HepG2 (cell line): ENCODE results near the gene ACAD11. TPM values are rescaled to one million over a fixed set of nuclear protein-coding genes. Genes with fewer than 3 reads are reported as not detected.

Experiments used
- ATAC-seq: fragments of 200-7000 bp; cut with Tn5 transposase; 3 replicates; pipeline ENCODE4 v1.9.1; 2020; ENCODE audit warnings: mild to moderate bottlenecking, moderate library complexity
- BruUV-seq: library from RNA; stranded (reverse); fragments of 400-500 nt; replicated peaks from 2 replicates; lab custom pipeline; 2021; lab: Mats Ljungman, UMichigan
- CTCF ChIA-PET: fragments of 300-600 bp; formaldehyde crosslinking; extraction: SDS; loops from one replicate; lab custom pipeline; 2021; ENCODE audit warnings: low total read pairs, inconsistent platforms, low intra/inter-chr PET ratio; lab: Yijun Ruan, JAX
- POLR2A ChIA-PET: fragments of 350-600 bp; sonication (Branson Sonifier 250); formaldehyde crosslinking; loops from one replicate; lab custom pipeline; 2020; ENCODE audit warnings: antibody characterized with exemption, inconsistent platforms; lab: Yijun Ruan, JAX
- DNase-seq: peaks from one replicate; pipeline ENCODE4 v3.0.0-alpha.2; 2015; ENCODE audit warnings: low spot score
- FAIRE-seq: peaks from 3 replicates; lab custom pipeline; 2011; peaks lifted over from hg19 to GRCh38; lab: Jason Lieb, UNC
- H2AFZ ChIP-seq: one replicate; pipeline ENCODE4 v1.6.1; 2011; ENCODE audit warnings: low read length, inconsistent platforms
- H3K27ac ChIP-seq: fragments of 300-600 bp; 3 replicates; pipeline ENCODE4 v1.8.0; 2011; ENCODE audit warnings: mixed run types, mild to moderate bottlenecking, mixed read lengths, low read length, inconsistent platforms; ENCODE audit not compliant: insufficient read depth; ENCODE audit errors: extremely low read length
- H3K27me3 ChIP-seq, 2 experiments: fragments of 200-600 bp in 1 of 2; 2 replicates in 1 of 2; 3 replicates in 1 of 2; pipeline versions ENCODE4 v1.6.0 to v1.8.0; 2011; ENCODE audit warnings: low read length in 2 of 2, mild to moderate bottlenecking in 2 of 2, moderate library complexity in 2 of 2, inconsistent platforms in 1 of 2; ENCODE audit not compliant: insufficient read depth in 2 of 2, control insufficient read depth in 1 of 2
- H3K36me3 ChIP-seq, 2 experiments: fragments of 200-600 bp in 1 of 2; replicated peaks in 1 of 2; 2 replicates in 1 of 2; 3 replicates in 1 of 2; pipeline versions ENCODE4 v1.5.1 to v1.8.0; 2011; ENCODE audit warnings: low read length in 2 of 2, inconsistent platforms in 1 of 2; ENCODE audit not compliant: insufficient read depth in 2 of 2, control insufficient read depth in 1 of 2
- H3K4me1 ChIP-seq: 2 replicates; pipeline ENCODE4 v1.5.1; 2012; ENCODE audit warnings: low read length, inconsistent platforms; ENCODE audit not compliant: insufficient read depth
- H3K4me2 ChIP-seq: 2 replicates; pipeline ENCODE4 v1.6.0; 2011; ENCODE audit warnings: low read depth, low read length, inconsistent platforms
- H3K4me3 ChIP-seq, 3 experiments: fragments of 200-600 bp in 1 of 3; sonication (generic), shearing (Covaris generic) in 1 of 3; replicated peaks in 1 of 3; 2 replicates each; pipeline ENCODE4 v1.5.1; 2011 to 2016; ENCODE audit warnings: low read length in 3 of 3, inconsistent platforms in 2 of 3, low read depth in 2 of 3, mild to moderate bottlenecking in 2 of 3, control low read depth in 1 of 3, mixed read lengths in 1 of 3; ENCODE audit not compliant: insufficient read depth in 1 of 3
- H3K79me2 ChIP-seq: one replicate; pipeline ENCODE4 v1.6.1; 2011; ENCODE audit warnings: low read length, inconsistent platforms; ENCODE audit not compliant: insufficient read depth
- H3K9ac ChIP-seq: 2 replicates; pipeline ENCODE4 v1.6.0; 2011; ENCODE audit warnings: mild to moderate bottlenecking, low read depth, low read length, inconsistent platforms; ENCODE audit not compliant: insufficient read depth
- H3K9me3 ChIP-seq: 2 replicates; pipeline ENCODE4 v1.5.1; 2012; ENCODE audit warnings: mild to moderate bottlenecking, low read length
- H4K20me1 ChIP-seq: 2 replicates; pipeline ENCODE4 v1.6.0; 2011; ENCODE audit warnings: inconsistent platforms, mild to moderate bottlenecking, low read length, moderate library complexity; ENCODE audit not compliant: insufficient read depth
- AHR ChIP-seq: IDR thresholded peaks from 2 replicates; pipeline ENCODE4 v1.6.1; 2018; ENCODE audit warnings: missing genetic modification reagents, missing compliant biosample characterization
- BORCS8-MEF2B ChIP-seq: sonication (generic); formaldehyde crosslinking; IDR thresholded peaks from 2 replicates; pipeline ENCODE4 v1.8.0; 2022; ENCODE audit warnings: mild to moderate bottlenecking, missing genetic modification reagents
- CEBPB ChIP-seq: IDR thresholded peaks from 2 replicates; pipeline ENCODE4 v1.6.1; 2011; ENCODE audit warnings: low read depth, low read length, improper control_type of control experiment, borderline replicate concordance
- DNMT1 ChIP-seq: sonication (generic); formaldehyde crosslinking; IDR thresholded peaks from 2 replicates; pipeline ENCODE4 v1.5.1; 2020; ENCODE audit warnings: mild to moderate bottlenecking, missing genetic modification reagents
- FIP1L1 ChIP-seq: fragments of 200-400 bp; formaldehyde crosslinking; IDR thresholded peaks from 2 replicates; pipeline ENCODE4 v1.6.1; 2018; ENCODE audit warnings: low read depth, mild to moderate bottlenecking, low read length, moderate library complexity, borderline replicate concordance; ENCODE audit not compliant: insufficient read depth
- JARID2 ChIP-seq: sonication (generic); formaldehyde crosslinking; IDR thresholded peaks from 2 replicates; pipeline ENCODE4 v1.8.1; 2023; ENCODE audit warnings: missing genetic modification reagents, inconsistent platforms; ENCODE audit not compliant: insufficient replicate concordance
- KDM4B ChIP-seq: sonication (generic); formaldehyde crosslinking; IDR thresholded peaks from 2 replicates; pipeline ENCODE4 v1.4.0; 2020; ENCODE audit warnings: missing genetic modification reagents
- NCOA5 ChIP-seq: sonication (generic); formaldehyde crosslinking; IDR thresholded peaks from 2 replicates; pipeline ENCODE4 v1.4.0; 2020; ENCODE audit warnings: missing genetic modification reagents
- NR3C1 ChIP-seq: sonication (generic); formaldehyde crosslinking; IDR thresholded peaks from 2 replicates; pipeline ENCODE4 v1.4.0; 2020; ENCODE audit warnings: missing genetic modification reagents
- TCF12 ChIP-seq, 2 experiments: fragments of 450-650 bp in 1 of 2; sonication (generic) in 1 of 2; formaldehyde crosslinking in 1 of 2; IDR thresholded peaks; 2 replicates each; pipeline versions ENCODE4 v1.6.1 to v1.8.0; 2017 to 2022; ENCODE audit warnings: antibody characterized with exemption in 1 of 2, mild to moderate bottlenecking in 1 of 2, missing genetic modification reagents in 1 of 2, moderate library complexity in 1 of 2
- ZNF160 ChIP-seq: sonication (generic); formaldehyde crosslinking; IDR thresholded peaks from 2 replicates; pipeline ENCODE4 v1.8.0; 2022; ENCODE audit warnings: mild to moderate bottlenecking, inconsistent platforms, missing genetic modification reagents
- ZNF292 ChIP-seq: sonication (generic); formaldehyde crosslinking; IDR thresholded peaks from 2 replicates; pipeline ENCODE4 v1.8.1; 2022; ENCODE audit warnings: mild to moderate bottlenecking, low read depth, missing genetic modification reagents, borderline replicate concordance
- ZNF337 ChIP-seq: sonication (generic); formaldehyde crosslinking; IDR thresholded peaks from 2 replicates; pipeline ENCODE4 v1.5.1; 2020; ENCODE audit warnings: missing genetic modification reagents, low read depth, mild to moderate bottlenecking, borderline replicate concordance
- WGBS: methylation state at CpG from one replicate; pipeline ENCODE4 v1.1.6; 2017; ENCODE audit warnings: low lambda C conversion rate; 5-methylcytosine and 5-hydroxymethylcytosine counted together
- in situ Hi-C: cut with HindIII; loops from 2 replicates; pipeline ENCODE4 v1.10.0; 2017; ENCODE audit warnings: low pct_unique_long_range_greater_than_20kb; ENCODE audit not compliant: extremely low pct_ligation_motif_present
- intact Hi-C: fragments of 100-400 bp; cut with micrococcal nuclease; formaldehyde crosslinking; loops from one replicate; pipeline ENCODE4 v1.10.0; 2022; ENCODE audit not compliant: unreplicated experiment
- polyA plus RNA-seq, 8 experiments: library from polyadenylated mRNA; depleted of rRNA in 3 of 8; stranded (reverse) in 7 of 8; unstranded in 1 of 8; fragments of >200 nt; fragmentation: Illumina TruSeq in 4 of 8; extraction: Trizol in 4 of 8; gene quantifications; 2 replicates each; pipeline versions ENCODE4 v1.2.1 to v1.2.3, GENCODE V29; 2011 to 2016; ENCODE audit warnings: low read depth in 4 of 8, missing spikeins in 1 of 8, mixed read lengths in 1 of 8; ENCODE audit not compliant: insufficient read depth in 1 of 8
- total RNA-seq, 5 experiments: library from RNA; depleted of rRNA; stranded (reverse); fragments of >200 nt; fragmentation: Illumina TruSeq; extraction: Trizol; gene quantifications; 2 replicates each; pipeline ENCODE4 v1.2.3, GENCODE V29; 2016; ENCODE audit warnings: low read depth in 1 of 5
- TF ChIP-seq, protein P1 (sequence below): sonication (generic); formaldehyde crosslinking; IDR thresholded peaks from 2 replicates; pipeline ENCODE4 v1.5.1; 2020; ENCODE audit warnings: mild to moderate bottlenecking, missing genetic modification reagents, borderline replicate concordance
- TF ChIP-seq, protein P2 (sequence below): IDR thresholded peaks from 2 replicates; pipeline ENCODE4 v1.6.1; 2012; ENCODE audit warnings: inconsistent platforms
- TF ChIP-seq, protein P3 (sequence below): sonication (generic); formaldehyde crosslinking; IDR thresholded peaks from 2 replicates; pipeline ENCODE4 v1.4.0; 2020; ENCODE audit warnings: missing genetic modification reagents
- TF ChIP-seq, protein P4 (sequence below): sonication (generic); formaldehyde crosslinking; conservative IDR thresholded peaks from 2 replicates; pipeline ENCODE4 v1.8.1; 2023; ENCODE audit warnings: missing genetic modification reagents

The ACAD11 gene
- total and polyA plus RNA-seq, 2 of the 13 experiments (the other 11 are each of a cell fraction or from before 2014, with no cell fraction given): 30.6 to 56.9 TPM

DNA sequence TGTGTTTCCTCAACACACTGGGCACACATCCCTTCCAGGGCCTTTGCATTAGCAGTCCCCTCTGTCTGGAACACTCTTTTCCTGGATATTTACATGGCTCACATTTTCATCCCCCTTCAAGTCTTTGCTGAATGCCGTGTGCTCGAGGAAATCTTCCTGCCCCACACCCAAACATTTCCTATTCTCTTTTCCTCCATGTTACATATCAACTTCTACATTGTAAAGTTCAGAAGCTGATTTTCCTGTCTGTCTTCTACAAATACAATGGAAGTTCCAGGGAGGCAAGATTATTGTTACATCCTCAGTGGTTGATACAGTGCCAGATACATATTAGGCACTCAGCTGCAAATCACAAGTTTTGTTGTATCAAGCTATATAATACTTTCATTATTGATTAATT, 4.1 kb downstream of the ACAD11 start (continued):
- TF ChIP-seq CEBPB (no peak), NCOA5 (CRISPR knock-in tag) (no peak)
- TF ChIP-seq, protein P1, sequence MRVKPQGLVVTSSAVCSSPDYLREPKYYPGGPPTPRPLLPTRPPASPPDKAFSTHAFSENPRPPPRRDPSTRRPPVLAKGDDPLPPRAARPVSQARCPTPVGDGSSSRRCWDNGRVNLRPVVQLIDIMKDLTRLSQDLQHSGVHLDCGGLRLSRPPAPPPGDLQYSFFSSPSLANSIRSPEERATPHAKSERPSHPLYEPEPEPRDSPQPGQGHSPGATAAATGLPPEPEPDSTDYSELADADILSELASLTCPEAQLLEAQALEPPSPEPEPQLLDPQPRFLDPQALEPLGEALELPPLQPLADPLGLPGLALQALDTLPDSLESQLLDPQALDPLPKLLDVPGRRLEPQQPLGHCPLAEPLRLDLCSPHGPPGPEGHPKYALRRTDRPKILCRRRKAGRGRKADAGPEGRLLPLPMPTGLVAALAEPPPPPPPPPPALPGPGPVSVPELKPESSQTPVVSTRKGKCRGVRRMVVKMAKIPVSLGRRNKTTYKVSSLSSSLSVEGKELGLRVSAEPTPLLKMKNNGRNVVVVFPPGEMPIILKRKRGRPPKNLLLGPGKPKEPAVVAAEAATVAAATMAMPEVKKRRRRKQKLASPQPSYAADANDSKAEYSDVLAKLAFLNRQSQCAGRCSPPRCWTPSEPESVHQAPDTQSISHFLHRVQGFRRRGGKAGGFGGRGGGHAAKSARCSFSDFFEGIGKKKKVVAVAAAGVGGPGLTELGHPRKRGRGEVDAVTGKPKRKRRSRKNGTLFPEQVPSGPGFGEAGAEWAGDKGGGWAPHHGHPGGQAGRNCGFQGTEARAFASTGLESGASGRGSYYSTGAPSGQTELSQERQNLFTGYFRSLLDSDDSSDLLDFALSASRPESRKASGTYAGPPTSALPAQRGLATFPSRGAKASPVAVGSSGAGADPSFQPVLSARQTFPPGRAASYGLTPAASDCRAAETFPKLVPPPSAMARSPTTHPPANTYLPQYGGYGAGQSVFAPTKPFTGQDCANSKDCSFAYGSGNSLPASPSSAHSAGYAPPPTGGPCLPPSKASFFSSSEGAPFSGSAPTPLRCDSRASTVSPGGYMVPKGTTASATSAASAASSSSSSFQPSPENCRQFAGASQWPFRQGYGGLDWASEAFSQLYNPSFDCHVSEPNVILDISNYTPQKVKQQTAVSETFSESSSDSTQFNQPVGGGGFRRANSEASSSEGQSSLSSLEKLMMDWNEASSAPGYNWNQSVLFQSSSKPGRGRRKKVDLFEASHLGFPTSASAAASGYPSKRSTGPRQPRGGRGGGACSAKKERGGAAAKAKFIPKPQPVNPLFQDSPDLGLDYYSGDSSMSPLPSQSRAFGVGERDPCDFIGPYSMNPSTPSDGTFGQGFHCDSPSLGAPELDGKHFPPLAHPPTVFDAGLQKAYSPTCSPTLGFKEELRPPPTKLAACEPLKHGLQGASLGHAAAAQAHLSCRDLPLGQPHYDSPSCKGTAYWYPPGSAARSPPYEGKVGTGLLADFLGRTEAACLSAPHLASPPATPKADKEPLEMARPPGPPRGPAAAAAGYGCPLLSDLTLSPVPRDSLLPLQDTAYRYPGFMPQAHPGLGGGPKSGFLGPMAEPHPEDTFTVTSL: no peak
- TF ChIP-seq, all 625 proteins: peak for 0

DNA sequence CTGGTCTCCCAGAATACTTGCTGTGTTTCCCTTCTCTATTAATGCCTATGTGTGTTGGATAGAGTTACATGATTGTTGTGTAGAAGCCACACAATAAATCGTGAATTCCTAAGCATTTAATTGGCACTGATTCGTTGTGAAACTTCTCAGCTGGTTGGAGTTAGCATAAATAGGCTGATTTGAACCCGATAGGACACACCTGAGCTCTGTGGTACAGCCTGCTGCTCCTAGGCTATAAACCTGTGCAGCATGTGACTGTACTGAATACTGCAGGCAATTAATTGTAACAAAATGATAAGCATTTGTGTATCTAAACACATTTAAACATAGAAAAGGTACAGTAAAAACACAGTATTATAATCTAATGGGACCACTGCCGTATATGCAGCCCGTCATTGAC, 4.9 kb downstream of the ACAD11 start:
- ATAC-seq (no peak), FAIRE-seq (no peak), DNase-seq (no peak)
- H3K27ac ChIP-seq: no peak overlapping the region
- 96% methylated on average over 5 of the region's 5 CpGs for WGBS
- POLR2A ChIA-PET: no interaction called here
- no peak overlapping the region for H2AFZ ChIP-seq
- in situ Hi-C loops (no loop called here), intact Hi-C loops (no loop called here)
- no peak overlapping the region for H3K4me3 ChIP-seq
- H3K27me3 ChIP-seq: no peaks in the 10 kb centered on the region
- H3K4me2 ChIP-seq: no peak overlapping the region
- H3K4me1 ChIP-seq: peaks cover 24% of the 10 kb centered on the region
- H3K36me3 ChIP-seq: no peaks in the 10 kb centered on the region; a peak in 1 of 5 replicates
- no peaks in the 10 kb centered on the region for H3K9me3 ChIP-seq
- no TSS peak for BruUV-seq
- H3K79me2 ChIP-seq: peaks cover 6% of the 10 kb centered on the region
- CTCF ChIA-PET: no interaction called here
- no peaks in the 10 kb centered on the region for H4K20me1 ChIP-seq
- H3K9ac ChIP-seq: no peak overlapping the region
- TF ChIP-seq KDM4B: no peak
- TF ChIP-seq ZNF292 (CRISPR knock-in tag): no peak
- TF ChIP-seq FIP1L1: no peak
- TF ChIP-seq TCF12 (IDR thresholded peaks at IDR 0.05): no peak
- no peak for TF ChIP-seq TCF12 (CRISPR knock-in tag; IDR thresholded peaks at IDR 0.05)
- no peak for TF ChIP-seq AHR
- TF ChIP-seq ZNF337 (CRISPR knock-in tag): no peak
- TF ChIP-seq ZNF160 (CRISPR knock-in tag): no peak
- no peak for TF ChIP-seq BORCS8-MEF2B
- no peak for TF ChIP-seq NR3C1 (CRISPR knock-in tag)
- TF ChIP-seq DNMT1 (CRISPR knock-in tag): no peak
- TF ChIP-seq, protein P2, sequence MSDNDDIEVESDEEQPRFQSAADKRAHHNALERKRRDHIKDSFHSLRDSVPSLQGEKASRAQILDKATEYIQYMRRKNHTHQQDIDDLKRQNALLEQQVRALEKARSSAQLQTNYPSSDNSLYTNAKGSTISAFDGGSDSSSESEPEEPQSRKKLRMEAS: no peak
- TF ChIP-seq, protein P3, sequence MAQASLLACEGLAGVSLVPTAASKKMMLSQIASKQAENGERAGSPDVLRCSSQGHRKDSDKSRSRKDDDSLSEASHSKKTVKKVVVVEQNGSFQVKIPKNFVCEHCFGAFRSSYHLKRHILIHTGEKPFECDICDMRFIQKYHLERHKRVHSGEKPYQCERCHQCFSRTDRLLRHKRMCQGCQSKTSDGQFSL (CRISPR knock-in tag): no peak
- TF ChIP-seq, protein P4, sequence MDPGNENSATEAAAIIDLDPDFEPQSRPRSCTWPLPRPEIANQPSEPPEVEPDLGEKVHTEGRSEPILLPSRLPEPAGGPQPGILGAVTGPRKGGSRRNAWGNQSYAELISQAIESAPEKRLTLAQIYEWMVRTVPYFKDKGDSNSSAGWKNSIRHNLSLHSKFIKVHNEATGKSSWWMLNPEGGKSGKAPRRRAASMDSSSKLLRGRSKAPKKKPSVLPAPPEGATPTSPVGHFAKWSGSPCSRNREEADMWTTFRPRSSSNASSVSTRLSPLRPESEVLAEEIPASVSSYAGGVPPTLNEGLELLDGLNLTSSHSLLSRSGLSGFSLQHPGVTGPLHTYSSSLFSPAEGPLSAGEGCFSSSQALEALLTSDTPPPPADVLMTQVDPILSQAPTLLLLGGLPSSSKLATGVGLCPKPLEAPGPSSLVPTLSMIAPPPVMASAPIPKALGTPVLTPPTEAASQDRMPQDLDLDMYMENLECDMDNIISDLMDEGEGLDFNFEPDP (CRISPR knock-in tag): no peak
- no peak for TF ChIP-seq JARID2 (CRISPR knock-in tag)
